OCI-LY3 (cell line): ENCODE measurements around the gene EPHB1.

ENCODE experiments used
- EZH2phosphoT487 ChIP-seq: fragments of 200-600 bp; shearing (Covaris generic); IDR thresholded peaks from 2 replicates; pipeline ENCODE4 v1.6.1; 2018; ENCODE audit warnings: antibody characterized with exemption, mixed run types, low read depth
- TF ChIP-seq, protein P1 (sequence below): fragments of 200-600, 300-600 bp; sonication (generic); IDR thresholded peaks from 2 replicates; pipeline ENCODE4 v1.5.1; 2014; ENCODE audit warnings: antibody characterized with exemption, low read length, low read depth

DNA sequence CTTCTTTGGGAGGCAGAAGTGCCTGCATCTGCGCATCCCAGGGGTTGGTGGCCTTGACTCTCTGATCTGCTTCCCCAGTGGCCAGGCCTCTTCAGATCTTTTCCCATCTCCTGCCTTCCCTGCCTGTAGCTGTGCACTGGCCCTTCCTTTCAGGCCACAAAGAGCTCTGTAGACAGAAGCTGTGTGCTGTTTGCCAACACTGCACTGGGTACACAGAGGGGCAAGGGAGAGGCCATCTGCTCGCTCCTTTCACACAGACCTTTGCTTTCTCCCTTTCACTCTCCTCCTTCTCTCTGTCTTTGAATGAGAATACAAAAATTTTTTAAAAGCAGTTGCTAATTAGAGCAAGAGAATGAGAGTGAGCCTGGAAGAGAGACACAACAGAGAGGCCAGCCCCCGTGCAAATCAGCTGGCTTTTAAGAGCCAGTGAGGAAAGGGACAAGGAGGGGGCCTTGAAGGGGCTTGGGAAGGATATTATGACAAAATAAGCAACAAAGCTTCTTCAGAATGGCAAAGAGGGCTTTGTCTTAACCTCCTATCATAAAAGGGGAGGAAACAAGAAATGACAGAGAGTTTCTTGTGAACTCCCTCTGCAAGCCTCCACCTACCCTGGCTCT lies 170.9 kb downstream of the EPHB1 start:
- TF ChIP-seq, protein P1, sequence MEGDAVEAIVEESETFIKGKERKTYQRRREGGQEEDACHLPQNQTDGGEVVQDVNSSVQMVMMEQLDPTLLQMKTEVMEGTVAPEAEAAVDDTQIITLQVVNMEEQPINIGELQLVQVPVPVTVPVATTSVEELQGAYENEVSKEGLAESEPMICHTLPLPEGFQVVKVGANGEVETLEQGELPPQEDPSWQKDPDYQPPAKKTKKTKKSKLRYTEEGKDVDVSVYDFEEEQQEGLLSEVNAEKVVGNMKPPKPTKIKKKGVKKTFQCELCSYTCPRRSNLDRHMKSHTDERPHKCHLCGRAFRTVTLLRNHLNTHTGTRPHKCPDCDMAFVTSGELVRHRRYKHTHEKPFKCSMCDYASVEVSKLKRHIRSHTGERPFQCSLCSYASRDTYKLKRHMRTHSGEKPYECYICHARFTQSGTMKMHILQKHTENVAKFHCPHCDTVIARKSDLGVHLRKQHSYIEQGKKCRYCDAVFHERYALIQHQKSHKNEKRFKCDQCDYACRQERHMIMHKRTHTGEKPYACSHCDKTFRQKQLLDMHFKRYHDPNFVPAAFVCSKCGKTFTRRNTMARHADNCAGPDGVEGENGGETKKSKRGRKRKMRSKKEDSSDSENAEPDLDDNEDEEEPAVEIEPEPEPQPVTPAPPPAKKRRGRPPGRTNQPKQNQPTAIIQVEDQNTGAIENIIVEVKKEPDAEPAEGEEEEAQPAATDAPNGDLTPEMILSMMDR: no peak
- no peak for TF ChIP-seq EZH2phosphoT487
